HCT116 (cell line): ENCODE data around the gene MAP2K4. TPM values are rescaled to one million over a fixed set of nuclear protein-coding genes. Genes with fewer than 3 reads are reported as not detected.

Experiments
- ATAC-seq: fragments of 200-7000 bp; cut with Tn5 transposase; 2 replicates; pipeline ENCODE4 v1.9.1; 2020; ENCODE audit warnings: mild to moderate bottlenecking, moderate library complexity
- BruUV-seq: library from RNA; stranded (reverse); fragments of 400-500 nt; replicated peaks from 2 replicates; lab custom pipeline; 2021; lab: Mats Ljungman, UMichigan
- CTCF ChIA-PET: fragments of 300-600 bp; sonication (Branson Sonifier 250); formaldehyde crosslinking; loops from one replicate; lab custom pipeline; 2021; ENCODE audit warnings: antibody characterized with exemption; lab: Charles Lee
- POLR2A ChIA-PET: fragments of 300-600, 350-600 bp; sonication (Branson Sonifier 250); formaldehyde crosslinking; loops from one replicate; lab custom pipeline; 2021; ENCODE audit warnings: antibody characterized with exemption; lab: Charles Lee
- RAD21 ChIA-PET, 2 experiments: fragments of 300-600 bp; sonication (Branson Sonifier 250); formaldehyde crosslinking; loops; one replicate each; lab custom pipeline; 2023; ENCODE audit warnings: low total read pairs in 2 of 2; ENCODE audit not compliant: uncharacterized antibody in 2 of 2, unreplicated experiment in 2 of 2, low non-redundant PET in 1 of 2; lab: Charles Lee
- DNase-seq: peaks from one replicate; pipeline ENCODE4 v3.0.0-alpha.2; 2010; ENCODE audit warnings: low read depth, low spot score
- H2AFZ ChIP-seq: fragments of 200-600 bp; shearing (Covaris generic), sonication (generic); 2 replicates; pipeline ENCODE4 v1.6.1; 2017; ENCODE audit warnings: low read depth, mixed run types, mixed read lengths, antibody characterized with exemption, low read length; ENCODE audit not compliant: poor library complexity, severe bottlenecking
- H3K27ac ChIP-seq: 2 replicates; pipeline ENCODE4 v1.5.1; 2012; ENCODE audit warnings: low read depth, low read length
- H3K27me3 ChIP-seq: fragments of 200-600 bp; sonication (generic); 2 replicates; pipeline ENCODE4 v1.6.1; 2016; ENCODE audit warnings: mixed run types, low read length, mixed read lengths; ENCODE audit not compliant: insufficient read depth
- H3K36me3 ChIP-seq, 2 experiments: fragments of 200-500 bp in 1 of 2; fragments of 200-600 bp in 1 of 2; sonication (Bioruptor generic) in 1 of 2; sonication (generic) in 1 of 2; 2 replicates each; pipeline versions ENCODE4 v1.5.1 to v1.6.1; 2014 to 2016; ENCODE audit warnings: low read length in 2 of 2, inconsistent platforms in 1 of 2, mixed read lengths in 1 of 2, mixed run types in 1 of 2; ENCODE audit not compliant: insufficient read depth in 2 of 2, control insufficient read depth in 1 of 2
- H3K4me1 ChIP-seq, 2 experiments: fragments of 200-600 bp in 1 of 2; sonication (generic) in 1 of 2; 2 replicates each; pipeline versions ENCODE4 v1.5.1 to v1.6.1; 2012 to 2017; ENCODE audit warnings: low read length in 2 of 2, inconsistent platforms in 1 of 2, mild to moderate bottlenecking in 1 of 2, mixed read lengths in 1 of 2, mixed run types in 1 of 2, moderate library complexity in 1 of 2; ENCODE audit not compliant: insufficient read depth in 2 of 2, control insufficient read depth in 1 of 2
- H3K4me2 ChIP-seq: fragments of 200-600 bp; sonication (generic); 2 replicates; pipeline ENCODE4 v1.6.1; 2017; ENCODE audit warnings: mixed run types, low read length, mixed read lengths
- H3K4me3 ChIP-seq, 2 experiments: fragments of 200-600 bp in 1 of 2; sonication (generic) in 1 of 2; replicated peaks in 1 of 2; 2 replicates each; pipeline ENCODE4 v1.5.1; 2011 to 2016; ENCODE audit warnings: low read length in 2 of 2, control low read depth in 1 of 2, low read depth in 1 of 2, mild to moderate bottlenecking in 1 of 2, mixed read lengths in 1 of 2, mixed run types in 1 of 2
- H3K79me2 ChIP-seq: fragments of 200-600 bp; sonication (generic); 2 replicates; pipeline ENCODE4 v1.6.1; 2017; ENCODE audit warnings: mild to moderate bottlenecking, mixed run types, low read length, moderate library complexity, mixed read lengths; ENCODE audit not compliant: insufficient read depth
- H3K9ac ChIP-seq: fragments of 200-600 bp; sonication (generic); 2 replicates; pipeline ENCODE4 v1.6.1; 2016; ENCODE audit warnings: low read length, mixed read lengths
- H3K9me2 ChIP-seq: fragments of 200-600 bp; sonication (generic), shearing (Covaris generic); 2 replicates; pipeline ENCODE4 v1.6.1; 2017; ENCODE audit warnings: mixed run types, mild to moderate bottlenecking, moderate library complexity; ENCODE audit not compliant: insufficient read depth
- H3K9me3 ChIP-seq, 2 experiments: fragments of 200-500 bp in 1 of 2; fragments of 200-600 bp in 1 of 2; sonication (Bioruptor generic) in 1 of 2; sonication (generic) in 1 of 2; 2 replicates each; pipeline ENCODE4 v1.6.1; 2014 to 2017; ENCODE audit warnings: low read length in 2 of 2, mixed read lengths in 2 of 2, inconsistent platforms in 1 of 2, low read depth in 1 of 2, mild to moderate bottlenecking in 1 of 2, mixed run types in 1 of 2, moderate library complexity in 1 of 2; ENCODE audit not compliant: control insufficient read depth in 1 of 2, insufficient read depth in 1 of 2
- H4K20me1 ChIP-seq: fragments of 200-600 bp; sonication (generic), shearing (Covaris generic); 2 replicates; pipeline ENCODE4 v1.6.1; 2017; ENCODE audit warnings: mixed run types, mild to moderate bottlenecking, moderate library complexity; ENCODE audit not compliant: insufficient read depth
- ATF3 ChIP-seq: IDR thresholded peaks from 2 replicates; pipeline ENCODE4 v1.6.1; 2012
- CBX3 ChIP-seq: IDR thresholded peaks from 2 replicates; pipeline ENCODE4 v1.6.1; 2012; ENCODE audit warnings: low read depth
- CEBPB ChIP-seq: IDR thresholded peaks from 2 replicates; pipeline ENCODE4 v1.6.1; 2012; ENCODE audit warnings: low read depth
- CTCF ChIP-seq, 3 experiments: fragments of 200-600 bp in 1 of 3; sonication (generic) in 1 of 3; IDR thresholded peaks in 2 of 3; conservative IDR thresholded peaks in 1 of 3; 2 replicates each; pipeline ENCODE4 v1.5.1; 2012 to 2017; ENCODE audit warnings: low read depth in 2 of 3, low read length in 2 of 3, antibody characterized with exemption in 1 of 3, borderline replicate concordance in 1 of 3, control low read depth in 1 of 3, mild to moderate bottlenecking in 1 of 3, mixed read lengths in 1 of 3, mixed run types in 1 of 3, moderate library complexity in 1 of 3; ENCODE audit not compliant: insufficient read depth in 1 of 3
- EGR1 ChIP-seq: IDR thresholded peaks from 2 replicates; pipeline ENCODE4 v1.6.1; 2012; ENCODE audit warnings: low read depth
- ELF1 ChIP-seq: IDR thresholded peaks from 2 replicates; pipeline ENCODE4 v1.6.1; 2012; ENCODE audit warnings: low read depth, borderline replicate concordance
- EZH2 ChIP-seq: fragments of 200-600 bp; sonication (generic); IDR thresholded peaks from 2 replicates; pipeline ENCODE4 v1.6.1; 2017; ENCODE audit warnings: antibody characterized with exemption, mixed run types
- EZH2phosphoT487 ChIP-seq: fragments of 200-600 bp; IDR thresholded peaks from 2 replicates; pipeline ENCODE4 v1.6.1; 2018; ENCODE audit warnings: antibody characterized with exemption, borderline replicate concordance
- JUND ChIP-seq: IDR thresholded peaks from 2 replicates; pipeline ENCODE4 v1.6.1; 2012
- MAX ChIP-seq: IDR thresholded peaks from 2 replicates; pipeline ENCODE4 v1.6.1; 2012
- POLR2A ChIP-seq: IDR thresholded peaks from 2 replicates; pipeline ENCODE4 v1.7.0; 2011; ENCODE audit warnings: borderline replicate concordance; ENCODE audit not compliant: insufficient read depth, insufficient read length; ENCODE audit errors: extremely low read depth
- POLR2AphosphoS5 ChIP-seq: IDR thresholded peaks from 2 replicates; pipeline ENCODE4 v1.6.1; 2011; ENCODE audit warnings: mild to moderate bottlenecking, low read depth, low read length, moderate library complexity
- SIN3A ChIP-seq: IDR thresholded peaks from 2 replicates; pipeline ENCODE4 v1.6.1; 2012; ENCODE audit warnings: low read depth
- SP1 ChIP-seq: IDR thresholded peaks from 2 replicates; pipeline ENCODE4 v1.6.1; 2012; ENCODE audit warnings: low read depth
- YY1 ChIP-seq: IDR thresholded peaks from 2 replicates; pipeline ENCODE4 v1.6.1; 2011; ENCODE audit warnings: low read length, low read depth, moderate library complexity, mild to moderate bottlenecking; ENCODE audit not compliant: insufficient replicate concordance; ENCODE audit errors: extremely low read depth
- ZFX ChIP-seq: fragments of 450-650 bp; IDR thresholded peaks from 2 replicates; pipeline ENCODE4 v1.6.1; 2017
- ZNF274 ChIP-seq: fragments of 200-500 bp; sonication (Bioruptor generic); IDR thresholded peaks from 2 replicates; pipeline ENCODE4 v1.6.1; 2014; ENCODE audit warnings: mild to moderate bottlenecking, low read depth, low read length, inconsistent platforms
- intact Hi-C: fragments of 100-400 bp; cut with micrococcal nuclease; formaldehyde crosslinking; loops from 2 replicates; pipeline ENCODE4 v1.10.0; 2022
- total RNA-seq: library from RNA; stranded (reverse); gene quantifications from one replicate; pipeline ENCODE4 v1.2.1, GENCODE V29; 2021; ENCODE audit not compliant: unreplicated experiment

Gene MAP2K4
- total RNA-seq, 1 experiment from 2014 or later = 42.3 TPM

- TF ChIP-seq CTCF (IDR thresholded peaks at IDR 0.05 in 2 of 3, conservative IDR thresholded peaks at IDR 0.05 in 1 of 3; ENCODE audit: borderline replicate concordance in 1 of 3, insufficient read depth in 1 of 3, low read depth in 2 of 3, low read length in 2 of 3) (no peak), CBX3 (no peak), POLR2AphosphoS5 (no peak)
- TF ChIP-seq, all 23 proteins: peak for 0
These were observed 23.9 kb upstream of the MAP2K4 start (continued) for GRCh38 chr17:11996722-11997146.

GRCh38 chr17:11997147-11997971, 23.3 kb upstream of the MAP2K4 start, which contains the start of gene ZNF18:
ZNF18 (minus strand) TSS chr17:11997475; CDS start chr17:11992829, 4,646 bp downstream.
- RAD21 ChIA-PET = no interaction called here
- Histone ChIP-seq H4K20me1 (no peaks in the 10 kb centered on the region), H3K4me3 (peak within 1 kb of the TSS; percentile 86 to 91), H3K4me2 (peak within 1 kb of the TSS; percentile 95), H3K27ac (peak within 1 kb of the TSS; percentile 85), H2AFZ (peak within 1 kb of the TSS; percentile 22), H3K9ac (peak within 1 kb of the TSS; percentile 85), H3K4me1 (peaks cover 0 to 6% of the 10 kb centered on the region in 2 experiments; a peak in 2 of 4 replicates), H3K9me3 (no peaks in the 10 kb centered on the region), H3K9me2 (no peaks in the 10 kb centered on the region), H3K27me3 (no peaks in the 10 kb centered on the region), H3K79me2 (peaks cover 3% of the 10 kb centered on the region; the same call in 1 of the 2 replicates), H3K36me3 (peaks cover 0 to 5% of the 10 kb centered on the region in 2 experiments; a peak in 1 of 4 replicates)
- CTCF ChIA-PET = interaction anchor here (0.8 to 1.2 kb wide), 5 partner anchors 11 to 1122 kb away, joined by 3 to 4 read pairs (median 3); no protein-coding TSS in a partner anchor
- POLR2A ChIA-PET = interaction anchor here (0.8 to 2.3 kb wide), 16 partner anchors 9 to 98 kb away, joined by 3 to 19 read pairs (median 4); partner anchors contain the start of gene MAP2K4
- intact Hi-C loops = loop anchor here (2.0 kb wide), 1 partner anchor 23 kb away; the partner anchor contains the start of gene MAP2K4
- TSS peak; percentile 98 for BruUV-seq
- peak; percentile 76 for DNase-seq
- peak; percentile 97 for ATAC-seq
- TF ChIP-seq EGR1 = peak; percentile 72; the same call in 1 of the 2 replicates
- peak; percentile 75 for TF ChIP-seq YY1
- TF ChIP-seq ZNF274 = no peak
- no peak for TF ChIP-seq EZH2
- TF ChIP-seq CEBPB = no peak
- no peak for TF ChIP-seq EZH2phosphoT487
- TF ChIP-seq SIN3A = no peak
- TF ChIP-seq ELF1 = peak; percentile 57
- 0 out of 2 replicates have a peak, but pooled peaks have one; percentile 6 for TF ChIP-seq CBX3
- TF ChIP-seq ZFX = peak; percentile 81
- TF ChIP-seq MAX = peak; percentile 46
- TF ChIP-seq POLR2AphosphoS5 = peak; percentile 96
- no peak for TF ChIP-seq CTCF (IDR thresholded peaks at IDR 0.05 in 2 of 3, conservative IDR thresholded peaks at IDR 0.05 in 1 of 3; ENCODE audit: borderline replicate concordance in 1 of 3, insufficient read depth in 1 of 3, low read depth in 2 of 3, low read length in 2 of 3)
- no peak for TF ChIP-seq JUND
- peak; percentile 86 for TF ChIP-seq POLR2A
- TF ChIP-seq SP1 = peak; percentile 25; the same call in 1 of the 2 replicates
- TF ChIP-seq ATF3 = no peak
